Measurements from ENCODE around the gene NF1. TPM values are rescaled to one million over a fixed set of nuclear protein-coding genes. Genes with fewer than 3 reads are reported as not detected.

NF1 gene
- total RNA-seq, 4 donors from 2014 or later: 15.6 to 48.4 (median 26.9) TPM

GRCh38 chr17:31236137-31236536, 141.4 kb downstream of the NF1 start:
- DNase-seq: no peak
- intact Hi-C loops (cut with DNase I): no loop called here
- Histone ChIP-seq H3K36me3 (peaks cover 0 to 85% (median 11%) of the 10 kb centered on the region in 3 donors), H3K4me1 (no peaks in the 10 kb centered on the region), H3K27ac (no peak overlapping the region), H3K27me3 (no peaks in the 10 kb centered on the region), H3K9me3 (no peaks in the 10 kb centered on the region), H3K4me3 (no peak overlapping the region)
- WGBS, 2 donors: 87 to 98% methylated on average over 3 of the region's 3 CpGs
- no peak for TF ChIP-seq CTCF (IDR thresholded peaks at IDR 0.05)

- Histone ChIP-seq H3K27me3 (no peaks in the 10 kb centered on the region), H3K4me1 (no peaks in the 10 kb centered on the region), H3K4me3 (no peak overlapping the region), H3K27ac (no peak overlapping the region), H3K9me3 (no peaks in the 10 kb centered on the region), H3K36me3 (peaks cover 0 to 85% (median 11%) of the 10 kb centered on the region in 3 donors)
- intact Hi-C loops (cut with DNase I): no loop called here
- WGBS, 2 donors: 96 to 99% methylated on average over 3 of the region's 3 CpGs
- TF ChIP-seq CTCF (IDR thresholded peaks at IDR 0.05) (no peak), POLR2A (IDR thresholded peaks at IDR 0.05) (no peak)
- no peak for DNase-seq
These were observed 141.9 kb downstream of the NF1 start for GRCh38 chr17:31236712-31237111.

GRCh38 chr17:31241116-31241515, 146.3 kb downstream of the NF1 start:
- WGBS, 2 donors: 94 to 96% methylated on average over 4 of the region's 4 CpGs

GRCh38 chr17:31248986-31249834, 154.4 kb downstream of the NF1 start:
- WGBS, 2 donors: 95% methylated on average over 5 of the region's 5 CpGs
- no peak overlapping the region for H3K27ac ChIP-seq
- no peaks in the 10 kb centered on the region for H3K9me3 ChIP-seq
- no peaks in the 10 kb centered on the region for H3K4me1 ChIP-seq
- TF ChIP-seq CTCF (IDR thresholded peaks at IDR 0.05) (no peak), POLR2A (IDR thresholded peaks at IDR 0.05) (no peak)
- intact Hi-C loops (cut with DNase I): no loop called here
- H3K27me3 ChIP-seq: no peaks in the 10 kb centered on the region
- DNase-seq: no peak
- H3K36me3 ChIP-seq: peaks cover 0 to 52% (median 0%) of the 10 kb centered on the region in 3 donors
- H3K4me3 ChIP-seq: no peak overlapping the region

More at GRCh38 chr17:31241116-31241515, 146.3 kb downstream of the NF1 start:
- intact Hi-C loops (cut with DNase I): no loop called here
- Histone ChIP-seq H3K4me1 (no peaks in the 10 kb centered on the region), H3K36me3 (peaks cover 0 to 88% (median 4%) of the 10 kb centered on the region in 3 donors), H3K27ac (no peak overlapping the region), H3K4me3 (no peak overlapping the region), H3K9me3 (no peaks in the 10 kb centered on the region), H3K27me3 (no peaks in the 10 kb centered on the region)
- no peak for DNase-seq
- no peak for TF ChIP-seq POLR2A (IDR thresholded peaks at IDR 0.05)
- TF ChIP-seq CTCF (IDR thresholded peaks at IDR 0.05): no peak

DNA sequence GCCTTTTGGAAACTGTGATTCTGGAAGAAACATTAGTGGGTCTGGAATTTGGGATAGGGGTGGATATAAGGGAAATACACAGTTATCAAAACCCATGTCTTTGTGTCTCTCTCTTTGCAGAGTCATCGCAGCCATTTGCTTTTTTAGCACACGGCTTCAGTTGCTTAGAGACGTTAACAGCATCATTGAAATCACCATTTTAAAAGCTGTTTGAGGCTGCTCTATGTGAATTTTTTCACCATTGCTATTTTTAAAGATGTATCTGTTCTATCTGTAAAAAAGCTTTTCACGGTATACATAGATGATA, 155.0 kb downstream of the NF1 start:
- no peak overlapping the region for H3K27ac ChIP-seq
- WGBS, 2 donors: 83 to 93% methylated on average over 4 of the region's 4 CpGs
- intact Hi-C loops (cut with DNase I): no loop called here
- no peaks in the 10 kb centered on the region for H3K9me3 ChIP-seq
- no peaks in the 10 kb centered on the region for H3K4me1 ChIP-seq
- no peak for DNase-seq
- TF ChIP-seq POLR2A (IDR thresholded peaks at IDR 0.05) (no peak), CTCF (IDR thresholded peaks at IDR 0.05) (no peak)
- H3K27me3 ChIP-seq: no peaks in the 10 kb centered on the region
- H3K36me3 ChIP-seq: peaks cover 0 to 47% (median 0%) of the 10 kb centered on the region in 3 donors
- H3K4me3 ChIP-seq: no peak overlapping the region
